SK-N-MC (cell line): ENCODE measurements around the gene PKNOX2.

Experiments
- DNase-seq: peaks from one replicate; pipeline ENCODE4 v3.0.0-alpha.2; 2011; ENCODE audit warnings: low read depth, low spot score
- H3K27ac ChIP-seq: fragments of 200-600 bp; sonication (generic); 2 replicates; pipeline ENCODE4 v1.5.1; 2016; ENCODE audit warnings: mixed run types
- H3K36me3 ChIP-seq: fragments of 200-600 bp; sonication (generic); 2 replicates; pipeline ENCODE4 v1.6.1; 2017; ENCODE audit warnings: antibody characterized with exemption, low read length, mixed read lengths; ENCODE audit not compliant: insufficient read depth
- H3K4me3 ChIP-seq: fragments of 200-600 bp; sonication (generic); 2 replicates; pipeline ENCODE4 v1.5.1; 2016
- H3K9ac ChIP-seq: fragments of 200-600 bp; sonication (generic); 2 replicates; pipeline ENCODE4 v1.8.0; 2017; ENCODE audit warnings: mixed run types, mixed read lengths; ENCODE audit not compliant: insufficient read length
- H3K9me3 ChIP-seq: fragments of 200-600 bp; sonication (generic); 2 replicates; pipeline ENCODE4 v1.6.1; 2017; ENCODE audit warnings: low read depth, mild to moderate bottlenecking, antibody characterized with exemption, low read length, moderate library complexity, mixed read lengths
- EZH2 ChIP-seq: fragments of 200-600 bp; sonication (generic); IDR thresholded peaks from one replicate; pipeline ENCODE4 v1.6.1; 2017; ENCODE audit warnings: antibody characterized with exemption
- FOXP2 ChIP-seq: optimal IDR thresholded peaks from 2 replicates; pipeline ENCODE3; 2011; ENCODE audit warnings: mild to moderate bottlenecking, moderate library complexity; ENCODE audit not compliant: insufficient read depth; ENCODE audit errors: extremely low read length, control extremely low read depth
- POLR2AphosphoS5 ChIP-seq: IDR thresholded peaks from 2 replicates; pipeline ENCODE4 v1.6.1; 2012; ENCODE audit warnings: mild to moderate bottlenecking, low read depth, low read length, borderline replicate concordance

PKNOX2 gene

DNA sequence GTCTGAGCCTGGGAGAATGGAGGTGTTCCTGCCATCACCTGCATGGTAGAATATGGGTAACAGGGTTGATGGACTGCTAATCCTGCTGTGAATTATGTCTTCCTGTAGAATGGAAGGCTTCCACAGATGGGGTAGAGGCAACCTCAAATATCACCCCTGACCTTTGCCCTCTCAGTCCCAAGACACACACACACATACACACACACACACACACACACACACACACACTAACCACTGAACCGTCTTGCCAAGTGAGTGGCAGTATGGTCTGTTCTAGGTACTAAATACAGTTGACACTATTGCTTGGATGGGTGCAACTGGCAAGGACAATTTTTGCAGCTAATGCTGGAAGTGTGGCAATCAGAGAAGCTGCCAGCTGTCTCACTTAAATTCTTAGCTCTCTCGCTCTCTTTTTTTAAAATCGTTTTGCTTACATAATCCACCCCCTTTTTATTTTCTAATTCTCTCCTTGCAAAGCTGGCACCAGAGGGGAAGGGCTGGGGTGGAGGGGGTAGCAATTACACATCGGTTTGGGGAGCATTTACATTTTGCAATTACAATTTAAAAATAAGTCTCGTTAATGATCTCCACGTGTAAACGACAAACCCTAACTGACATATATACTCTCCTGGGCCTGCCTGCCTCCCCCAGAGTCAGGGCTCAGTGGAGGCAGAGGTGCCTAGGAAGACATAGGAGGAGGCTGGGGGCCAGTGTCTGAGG, 169.0 kb downstream of the PKNOX2 start:
- Histone ChIP-seq H3K27ac (no peak overlapping the region), H3K9ac (no peak overlapping the region), H3K9me3 (no peaks in the 10 kb centered on the region), H3K36me3 (no peaks in the 10 kb centered on the region), H3K4me3 (no peak overlapping the region)
- no peak for DNase-seq
- TF ChIP-seq FOXP2 (no peak), EZH2 (no peak), POLR2AphosphoS5 (no peak)

DNA sequence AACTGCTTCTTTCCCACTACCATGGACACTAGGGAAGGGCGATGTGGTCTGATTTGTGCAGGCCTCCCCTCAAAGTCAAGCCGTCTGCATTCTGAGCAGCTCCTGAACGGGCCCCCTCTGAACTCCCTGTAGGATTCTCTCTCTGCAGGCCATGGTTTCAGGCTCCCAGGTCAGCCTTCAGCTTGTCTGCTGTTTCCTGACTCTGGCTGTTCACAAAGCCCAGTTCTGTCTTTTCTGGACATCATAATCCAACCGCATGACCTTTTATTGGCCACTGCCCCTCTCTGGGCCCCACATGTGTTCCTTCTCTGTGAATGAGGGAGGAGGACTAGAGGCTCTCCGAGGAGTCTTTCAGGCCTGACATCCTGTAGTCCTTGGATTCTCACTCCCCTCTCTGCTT, 170.6 kb downstream of the PKNOX2 start:
- Histone ChIP-seq H3K9ac (no peak overlapping the region), H3K9me3 (no peaks in the 10 kb centered on the region), H3K27ac (no peak overlapping the region), H3K4me3 (no peak overlapping the region), H3K36me3 (no peaks in the 10 kb centered on the region)
- no peak for DNase-seq
- TF ChIP-seq FOXP2 (no peak), EZH2 (no peak), POLR2AphosphoS5 (no peak)

DNA sequence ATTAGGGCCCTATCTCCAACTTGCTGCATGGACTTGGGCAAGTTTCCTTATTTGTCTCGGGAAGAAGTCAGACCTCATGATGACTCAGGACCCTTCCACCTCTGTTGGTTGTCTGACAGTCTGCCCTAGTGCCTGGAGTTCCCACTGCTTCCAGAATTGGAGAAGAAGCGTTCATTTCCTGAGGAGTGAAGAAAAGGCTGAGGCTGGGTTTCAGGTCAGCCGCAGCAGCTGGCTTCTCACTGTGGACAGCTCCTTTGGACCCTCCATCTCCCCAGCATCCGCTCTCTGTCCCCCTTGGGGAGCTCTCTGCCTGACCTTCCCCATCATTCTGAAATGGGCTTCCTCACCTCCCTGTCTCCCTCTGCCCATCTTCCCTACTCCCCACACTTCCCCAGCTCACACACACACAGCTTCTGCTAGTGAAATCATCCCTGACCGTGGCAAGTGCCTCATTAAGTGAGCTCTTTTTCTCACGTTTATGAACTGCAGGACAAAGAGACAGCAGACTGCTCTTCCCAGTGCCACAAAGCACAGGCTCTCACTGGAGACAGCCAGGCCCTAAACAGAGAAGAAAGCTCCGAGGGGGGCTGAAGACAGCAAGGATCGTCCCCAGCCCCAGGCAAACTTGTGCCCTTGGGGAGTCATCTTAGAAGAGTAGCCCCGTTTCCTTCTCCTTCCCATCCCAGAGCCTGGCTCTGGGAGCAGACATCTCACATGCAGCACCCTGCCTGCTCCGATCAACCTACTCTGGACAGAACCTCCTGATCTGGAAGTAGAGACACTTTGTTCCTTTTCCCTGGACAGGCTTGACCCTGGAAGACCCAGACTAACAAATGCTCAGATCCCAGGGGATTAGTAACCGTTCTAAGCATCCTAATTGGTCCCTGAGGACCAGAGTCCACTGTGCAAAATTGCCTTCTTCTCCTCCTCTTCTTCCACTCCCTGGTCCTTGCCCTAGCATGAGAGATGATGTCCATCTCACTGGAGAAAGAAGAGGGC, 173.6 kb downstream of the PKNOX2 start:
- TF ChIP-seq EZH2: no peak
- Histone ChIP-seq H3K36me3 (no peaks in the 10 kb centered on the region), H3K9ac (no peak overlapping the region), H3K9me3 (no peaks in the 10 kb centered on the region), H3K4me3 (no peak overlapping the region), H3K27ac (no peak overlapping the region)
- DNase-seq: no peak

DNA sequence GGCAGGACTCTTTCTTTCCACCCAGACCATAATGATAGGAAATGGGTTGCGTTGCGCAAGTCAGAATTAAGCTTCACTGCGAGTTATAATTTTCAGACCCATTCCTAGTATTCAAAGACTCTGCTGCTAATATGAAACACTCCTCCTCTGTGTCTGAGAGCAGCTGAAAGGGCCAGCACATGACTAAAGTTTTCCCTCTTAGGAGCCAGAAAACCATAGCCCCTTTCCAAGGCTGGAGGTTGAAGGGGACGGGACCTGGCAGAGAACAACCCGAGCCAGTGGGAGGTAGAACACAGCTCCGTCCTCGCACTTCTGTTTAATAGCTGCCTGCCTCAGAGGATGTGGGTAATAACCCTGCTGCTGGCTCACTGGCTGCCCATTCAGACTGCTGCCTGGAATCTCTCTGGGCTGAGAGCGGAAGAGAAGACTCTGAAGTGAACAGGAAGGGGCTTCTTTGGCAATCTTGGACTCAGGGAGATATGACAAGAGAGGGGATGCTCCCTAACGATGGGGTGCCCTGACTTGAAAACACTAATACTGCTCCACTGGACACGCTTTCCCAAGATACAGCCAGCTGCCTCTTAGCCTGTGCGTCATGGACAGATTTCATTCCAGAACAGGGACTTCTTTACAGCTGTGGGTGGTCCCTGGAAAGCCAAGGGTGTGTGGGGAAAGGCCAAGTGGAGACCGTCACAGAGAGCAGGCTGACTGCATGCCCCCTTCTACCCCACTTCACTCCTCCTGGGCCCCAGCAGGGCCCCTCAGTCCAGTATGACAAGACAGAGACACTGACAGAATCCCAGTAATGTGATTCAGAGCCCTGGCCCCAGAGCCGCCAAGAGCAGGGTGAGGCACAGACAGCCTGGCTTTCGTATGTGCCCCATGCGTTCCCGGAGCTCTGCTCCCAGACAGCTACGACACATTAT, 174.6 kb downstream of the PKNOX2 start:
- H3K4me3 ChIP-seq: no peak overlapping the region
- H3K9me3 ChIP-seq: no peaks in the 10 kb centered on the region
- H3K27ac ChIP-seq: no peak overlapping the region
- H3K9ac ChIP-seq: no peak overlapping the region
- no peak for DNase-seq
- TF ChIP-seq EZH2 (no peak), POLR2AphosphoS5 (no peak), FOXP2 (no peak)
- no peaks in the 10 kb centered on the region for H3K36me3 ChIP-seq

DNA sequence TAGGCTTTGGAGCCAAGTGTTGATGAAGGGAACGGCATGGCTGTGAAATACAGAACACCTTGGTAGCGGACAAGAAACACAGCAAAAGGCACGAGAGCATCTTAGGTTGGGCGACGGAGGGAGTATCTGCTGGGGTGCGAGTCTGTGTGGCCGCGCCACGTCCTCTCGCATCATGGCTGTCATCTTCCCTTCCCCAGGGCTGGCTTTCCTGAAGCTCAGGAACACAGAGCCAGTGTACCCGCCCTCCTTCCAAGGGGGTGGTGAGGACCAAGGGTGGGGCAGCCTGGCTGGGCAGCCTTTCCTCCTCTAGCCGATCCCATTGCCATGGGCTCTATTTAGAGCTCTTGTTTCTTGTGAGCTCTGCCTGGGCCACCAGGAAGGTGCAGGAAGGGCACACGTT, 177.1 kb downstream of the PKNOX2 start:
- TF ChIP-seq FOXP2 (no peak), POLR2AphosphoS5 (no peak), EZH2 (no peak)
- Histone ChIP-seq H3K36me3 (no peaks in the 10 kb centered on the region), H3K4me3 (no peak overlapping the region), H3K27ac (no peak overlapping the region), H3K9ac (no peak overlapping the region), H3K9me3 (no peaks in the 10 kb centered on the region)
- no peak for DNase-seq

DNA sequence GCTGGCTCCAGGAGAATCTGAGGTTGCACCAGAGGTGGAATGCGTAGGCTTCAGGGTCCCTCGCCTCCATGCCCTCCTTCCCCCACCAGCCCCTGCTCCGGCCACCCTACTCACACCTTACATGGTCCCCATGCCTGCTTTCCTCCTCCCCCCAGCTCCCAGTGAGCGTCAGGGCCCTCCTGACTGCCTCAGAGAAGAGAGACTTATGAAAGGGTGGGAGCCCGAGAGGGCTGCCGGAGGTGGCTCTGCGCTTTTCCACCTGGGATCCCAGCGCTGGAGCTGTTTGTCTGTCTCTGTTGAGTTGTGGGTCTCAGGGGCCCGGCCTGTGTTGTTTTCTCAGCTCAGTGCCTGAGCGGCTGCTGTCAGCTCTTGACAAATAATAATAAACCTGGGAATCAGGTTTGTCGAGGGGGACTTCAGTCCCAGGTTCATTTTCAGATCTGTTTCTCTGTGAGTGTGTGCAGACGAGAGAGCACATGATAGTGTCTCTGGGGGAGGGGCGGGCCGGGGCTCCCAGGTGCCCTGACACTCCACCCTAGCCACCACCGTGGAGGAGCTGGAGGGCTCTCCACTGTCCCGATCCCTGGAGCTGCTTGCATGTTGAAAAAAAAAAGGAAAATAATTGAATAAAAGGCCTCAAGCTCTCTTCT, 177.9 kb downstream of the PKNOX2 start:
- Histone ChIP-seq H3K4me3 (no peak overlapping the region), H3K27ac (no peak overlapping the region), H3K9ac (no peak overlapping the region), H3K9me3 (no peaks in the 10 kb centered on the region), H3K36me3 (no peaks in the 10 kb centered on the region)
- DNase-seq: no peak
- TF ChIP-seq EZH2 (no peak), FOXP2 (no peak), POLR2AphosphoS5 (no peak)

DNA sequence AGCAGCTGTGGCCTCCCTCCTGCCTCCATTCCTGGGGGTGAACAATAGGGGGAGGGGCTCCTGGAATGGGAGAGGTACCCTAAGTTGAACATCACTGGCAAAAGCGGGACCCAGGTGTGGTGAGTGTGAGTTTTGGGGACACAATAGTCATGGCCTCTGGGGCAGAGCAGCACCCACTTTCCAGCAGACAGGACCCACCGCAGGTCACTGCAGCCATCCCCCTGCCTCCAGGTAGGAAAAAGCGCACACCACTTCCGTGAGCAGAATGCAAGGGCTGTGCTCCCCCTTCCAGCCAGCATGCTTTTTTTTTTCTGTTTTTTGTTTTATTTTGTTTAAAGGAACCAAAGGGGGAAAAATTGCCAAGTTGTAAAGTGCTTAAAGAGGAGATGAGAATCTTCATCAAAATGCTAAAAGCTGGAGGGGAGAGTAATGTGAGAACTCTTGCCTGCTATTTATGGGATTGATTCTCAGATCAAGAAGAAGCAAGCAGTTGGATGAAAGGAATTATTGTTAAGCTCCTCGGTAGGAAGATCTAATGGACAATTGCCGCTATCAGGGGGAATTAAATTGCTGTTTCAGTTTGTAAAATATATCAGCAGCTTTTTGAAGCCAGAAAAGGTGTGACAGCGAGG, 178.7 kb downstream of the PKNOX2 start:
- no peaks in the 10 kb centered on the region for H3K9me3 ChIP-seq
- TF ChIP-seq EZH2 (no peak), POLR2AphosphoS5 (no peak), FOXP2 (no peak)

DNA sequence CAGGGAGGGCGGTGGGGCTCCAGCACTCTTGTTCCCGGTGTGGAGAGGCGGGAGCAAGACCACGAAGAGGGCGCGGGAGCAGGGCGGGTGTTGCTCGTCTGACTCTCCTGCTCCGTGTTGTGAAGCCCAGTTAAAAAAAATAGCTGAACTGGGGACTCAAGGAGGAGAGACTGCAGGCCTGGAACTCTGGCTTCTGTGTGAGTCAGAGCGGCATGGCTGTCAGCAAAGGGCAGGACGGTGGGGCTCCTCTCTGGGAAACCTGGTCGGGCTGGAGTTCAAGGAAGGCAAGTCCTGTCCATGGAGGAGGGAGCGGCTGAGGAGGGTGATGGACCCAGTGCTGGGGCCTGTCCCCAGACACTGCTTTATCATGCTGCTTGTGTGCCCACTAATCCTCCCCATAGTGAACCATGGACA, 179.2 kb downstream of the PKNOX2 start:
- DNase-seq: no peak
- TF ChIP-seq FOXP2: no peak
- TF ChIP-seq EZH2: no peak
- no peak for TF ChIP-seq POLR2AphosphoS5
- Histone ChIP-seq H3K36me3 (no peaks in the 10 kb centered on the region), H3K4me3 (no peak overlapping the region), H3K27ac (no peak overlapping the region), H3K9me3 (no peaks in the 10 kb centered on the region), H3K9ac (no peak overlapping the region)

More for the DNA sequence above, 178.7 kb downstream of the PKNOX2 start:
- DNase-seq: no peak
- Histone ChIP-seq H3K9ac (no peak overlapping the region), H3K4me3 (no peak overlapping the region), H3K36me3 (no peaks in the 10 kb centered on the region), H3K27ac (no peak overlapping the region)
